ENCODE measurements around the gene ERC1.

ERC1 gene

DNA sequence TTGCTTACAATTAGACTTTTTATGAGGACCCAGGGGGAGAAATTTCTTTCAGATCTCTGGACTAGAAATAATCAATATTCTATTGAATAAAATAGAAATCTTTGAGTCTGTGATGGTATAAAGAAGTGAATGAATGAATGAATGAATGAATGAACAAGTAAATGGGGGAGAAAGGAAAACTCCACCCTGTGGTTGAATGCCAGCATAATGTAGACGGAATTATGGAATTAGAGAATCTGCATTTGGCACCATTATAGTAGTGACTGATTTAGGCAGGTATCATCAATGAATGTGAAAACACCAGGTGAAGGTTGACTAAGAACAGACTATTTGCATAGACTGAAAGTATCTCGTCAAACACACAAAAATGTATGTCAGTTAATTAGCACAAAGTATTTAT lies 468.3 kb downstream of the ERC1 start:
- Histone ChIP-seq H3K27ac (ENCODE audit: low read depth, low read length) (no peak overlapping the region), H3K4me3 (ENCODE audit: low read depth, low read length) (no peak overlapping the region), H3K36me3 (ENCODE audit: control insufficient read depth, insufficient read depth, low read length) (no peaks in the 10 kb centered on the region), H3K27me3 (ENCODE audit: control insufficient read depth, insufficient read depth, low read length) (no peaks in the 10 kb centered on the region), H3K9me3 (ENCODE audit: control insufficient read depth, insufficient read depth, low read depth, low read length) (peaks cover 5% of the 10 kb centered on the region), H3K9ac (ENCODE audit: low read length) (no peak overlapping the region), H3K4me1 (ENCODE audit: control insufficient read depth, insufficient read depth, low read length) (no peaks in the 10 kb centered on the region)

DNA sequence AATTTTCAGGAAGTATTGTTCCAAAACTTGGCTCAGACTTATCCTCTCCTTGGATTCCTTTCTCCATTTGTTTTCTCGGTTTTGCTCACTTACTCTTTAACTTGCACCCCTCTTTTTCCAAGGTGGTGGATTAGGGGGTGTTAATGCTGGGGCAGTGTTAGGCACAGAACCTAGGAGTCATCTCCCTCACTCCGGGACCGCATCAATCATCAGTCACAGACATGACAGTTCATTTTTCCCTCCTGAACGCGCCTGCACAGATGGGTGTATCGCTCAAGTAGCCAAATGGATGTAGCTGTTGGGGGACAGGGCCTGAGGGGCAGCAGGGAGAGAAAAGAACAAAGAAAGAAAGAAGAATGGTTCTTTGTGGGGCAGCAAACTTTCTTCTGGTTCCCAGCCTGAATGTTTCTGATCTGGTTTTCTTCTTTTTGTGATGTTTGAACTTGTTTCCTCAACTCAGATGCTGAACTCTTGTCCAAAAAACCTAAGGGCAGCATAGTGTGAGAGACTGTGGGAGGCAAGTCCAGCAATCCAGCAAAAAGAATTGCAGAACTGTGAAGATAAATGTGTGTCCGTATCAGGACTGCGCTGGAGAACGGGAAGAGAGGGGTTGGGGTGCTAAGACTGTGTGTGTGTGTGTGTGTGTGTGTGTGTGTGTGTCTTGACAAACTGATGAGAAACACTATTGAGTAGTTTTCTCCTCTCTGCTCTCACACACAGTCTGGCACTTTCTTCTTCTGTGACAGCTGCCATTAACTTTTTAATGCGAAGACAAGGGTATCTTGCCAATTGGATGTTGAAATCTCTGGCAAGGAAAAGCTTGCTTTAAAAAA lies 472.3 kb downstream of the ERC1 start:
- no peak overlapping the region for H3K4me3 ChIP-seq (ENCODE audit: low read depth, low read length)

DNA sequence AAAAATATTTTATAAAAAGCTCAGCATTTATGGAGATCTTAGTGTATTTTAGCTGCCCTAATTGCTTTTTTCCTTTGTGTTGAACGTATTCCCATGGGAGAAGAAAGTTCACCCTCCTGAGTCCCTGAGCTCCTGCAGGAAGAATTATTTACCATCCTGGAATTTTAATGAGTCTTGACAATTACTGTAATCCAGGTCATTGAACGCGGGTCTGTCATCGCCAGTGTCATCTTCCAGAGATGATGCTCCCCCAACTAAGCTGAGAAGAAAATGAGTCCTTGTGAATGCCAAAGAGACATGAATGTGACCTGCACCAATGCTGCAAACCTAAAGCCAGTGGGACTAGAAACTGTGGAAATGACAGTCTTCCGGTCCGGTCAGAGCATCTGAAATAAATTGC lies 473.9 kb downstream of the ERC1 start:
- Histone ChIP-seq H3K27ac (ENCODE audit: low read depth, low read length) (no peak overlapping the region), H3K9ac (ENCODE audit: low read length) (no peak overlapping the region), H3K4me3 (ENCODE audit: low read depth, low read length) (no peak overlapping the region), H3K4me1 (ENCODE audit: control insufficient read depth, insufficient read depth, low read length) (no peaks in the 10 kb centered on the region), H3K27me3 (ENCODE audit: control insufficient read depth, insufficient read depth, low read length) (no peaks in the 10 kb centered on the region), H3K36me3 (ENCODE audit: control insufficient read depth, insufficient read depth, low read length) (no peaks in the 10 kb centered on the region; the same call in 1 of the 2 replicates), H3K9me3 (ENCODE audit: control insufficient read depth, insufficient read depth, low read depth, low read length) (peaks cover 9% of the 10 kb centered on the region)

More for the DNA sequence above, 472.3 kb downstream of the ERC1 start:
- Histone ChIP-seq H3K27me3 (ENCODE audit: control insufficient read depth, insufficient read depth, low read length) (no peaks in the 10 kb centered on the region), H3K36me3 (ENCODE audit: control insufficient read depth, insufficient read depth, low read length) (no peaks in the 10 kb centered on the region; the same call in 1 of the 2 replicates), H3K27ac (ENCODE audit: low read depth, low read length) (no peak overlapping the region), H3K9ac (ENCODE audit: low read length) (no peak overlapping the region), H3K4me1 (ENCODE audit: control insufficient read depth, insufficient read depth, low read length) (no peaks in the 10 kb centered on the region), H3K9me3 (ENCODE audit: control insufficient read depth, insufficient read depth, low read depth, low read length) (peaks cover 9% of the 10 kb centered on the region)

DNA sequence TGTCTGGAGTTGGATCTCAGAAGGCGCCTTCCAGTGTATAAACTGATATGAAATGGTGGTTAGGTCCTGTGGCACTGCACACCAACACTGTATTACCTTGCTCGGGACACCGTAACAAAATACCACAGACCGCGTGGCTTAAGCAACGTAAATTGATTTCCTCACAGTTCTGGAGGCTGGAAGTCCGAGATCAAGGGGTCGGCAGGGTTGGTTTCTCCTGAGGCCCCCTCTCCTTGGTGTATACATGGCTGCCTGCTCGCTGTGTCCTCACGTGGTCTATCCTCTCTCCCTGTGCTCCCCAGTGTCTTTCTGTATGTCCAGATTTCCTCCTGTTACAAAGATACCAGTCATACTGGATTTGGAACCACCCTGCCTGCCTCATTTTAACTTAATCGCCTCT lies 475.0 kb downstream of the ERC1 start:
- Histone ChIP-seq H3K27ac (ENCODE audit: low read depth, low read length) (no peak overlapping the region), H3K9ac (ENCODE audit: low read length) (no peak overlapping the region), H3K4me1 (ENCODE audit: control insufficient read depth, insufficient read depth, low read length) (no peaks in the 10 kb centered on the region), H3K9me3 (ENCODE audit: control insufficient read depth, insufficient read depth, low read depth, low read length) (peaks cover 9% of the 10 kb centered on the region; the same call in 1 of the 2 replicates), H3K36me3 (ENCODE audit: control insufficient read depth, insufficient read depth, low read length) (no peaks in the 10 kb centered on the region; the same call in 1 of the 2 replicates), H3K4me3 (ENCODE audit: low read depth, low read length) (no peak overlapping the region), H3K27me3 (ENCODE audit: control insufficient read depth, insufficient read depth, low read length) (no peaks in the 10 kb centered on the region)

DNA sequence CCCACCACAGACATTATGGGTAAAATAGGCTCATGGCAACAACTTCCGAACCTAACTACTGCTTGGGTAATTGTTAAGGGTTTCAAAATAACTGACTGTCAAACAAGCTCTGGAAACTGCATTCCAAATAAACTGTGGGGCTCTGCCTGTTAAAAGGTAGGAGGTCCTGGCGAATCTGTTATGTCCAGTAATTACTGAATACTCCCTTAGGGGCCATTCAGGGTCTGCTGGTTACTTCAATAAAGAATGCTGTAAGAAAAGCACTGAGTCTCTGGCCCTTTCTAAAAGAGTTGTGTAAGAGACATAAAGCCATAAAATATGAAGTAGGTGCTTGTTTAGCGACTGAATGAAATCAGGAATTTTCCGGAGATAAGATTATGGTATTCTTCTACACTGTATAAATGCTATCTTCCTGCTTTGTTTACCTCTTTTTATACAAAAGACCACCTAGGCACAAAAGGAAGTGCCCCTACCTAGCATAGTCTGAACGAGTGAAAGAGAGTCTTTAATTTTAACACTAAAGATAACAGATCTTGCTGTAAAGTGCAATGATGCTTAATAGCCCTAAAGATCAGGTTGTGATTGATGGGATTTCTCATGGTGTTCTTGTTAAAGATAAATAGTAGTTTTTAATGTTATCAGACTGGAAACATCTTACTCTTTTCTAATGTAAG lies 475.6 kb downstream of the ERC1 start:
- Histone ChIP-seq H3K27me3 (ENCODE audit: control insufficient read depth, insufficient read depth, low read length) (no peaks in the 10 kb centered on the region), H3K9me3 (ENCODE audit: control insufficient read depth, insufficient read depth, low read depth, low read length) (peaks cover 10% of the 10 kb centered on the region), H3K4me1 (ENCODE audit: control insufficient read depth, insufficient read depth, low read length) (no peaks in the 10 kb centered on the region), H3K27ac (ENCODE audit: low read depth, low read length) (no peak overlapping the region), H3K4me3 (ENCODE audit: low read depth, low read length) (no peak overlapping the region), H3K9ac (ENCODE audit: low read length) (no peak overlapping the region), H3K36me3 (ENCODE audit: control insufficient read depth, insufficient read depth, low read length) (no peaks in the 10 kb centered on the region; the same call in 1 of the 2 replicates)

DNA sequence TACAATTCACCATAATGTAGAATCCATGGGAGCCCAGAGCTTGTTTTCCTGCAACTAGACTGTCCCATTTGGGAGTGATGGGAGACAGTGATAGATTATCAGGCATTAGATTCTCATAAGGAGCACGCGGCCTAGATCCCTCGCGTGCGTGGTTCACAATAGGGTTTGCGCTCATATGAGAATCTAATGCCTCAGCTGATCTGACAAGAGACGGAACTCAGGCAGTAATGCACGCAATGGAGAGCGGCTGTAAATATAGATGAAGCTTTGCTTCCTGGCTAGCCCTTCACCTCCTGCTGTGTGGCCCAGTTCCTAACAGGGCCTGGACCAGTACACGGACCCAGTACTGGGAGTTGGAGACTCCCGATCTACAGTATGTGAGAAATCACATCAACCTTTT lies 476.7 kb downstream of the ERC1 start:
- Histone ChIP-seq H3K27me3 (ENCODE audit: control insufficient read depth, insufficient read depth, low read length) (no peaks in the 10 kb centered on the region), H3K36me3 (ENCODE audit: control insufficient read depth, insufficient read depth, low read length) (no peaks in the 10 kb centered on the region; the same call in 1 of the 2 replicates), H3K4me1 (ENCODE audit: control insufficient read depth, insufficient read depth, low read length) (no peaks in the 10 kb centered on the region)

DNA sequence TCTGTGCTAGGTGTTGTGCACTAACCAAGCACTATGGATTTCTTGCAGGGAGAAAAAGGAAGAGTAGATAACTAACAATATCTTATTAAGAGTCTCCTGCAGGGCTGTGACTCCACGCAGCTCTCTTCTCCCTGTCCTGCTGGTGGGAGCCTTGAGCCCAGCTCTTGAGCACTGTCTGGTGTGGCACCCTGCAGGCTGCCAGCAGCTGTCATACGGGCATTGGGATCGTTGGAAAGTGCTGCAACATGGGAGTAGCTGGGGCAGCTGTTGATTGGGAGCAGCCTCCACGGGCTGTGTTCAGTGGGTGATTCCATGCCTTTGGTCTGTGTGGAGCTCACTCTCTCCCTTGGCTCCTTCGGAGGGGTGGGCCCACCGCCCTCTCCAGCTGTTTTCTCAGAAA lies 478.0 kb downstream of the ERC1 start:
- Histone ChIP-seq H3K9ac (ENCODE audit: low read length) (no peak overlapping the region), H3K4me1 (ENCODE audit: control insufficient read depth, insufficient read depth, low read length) (peaks cover 5% of the 10 kb centered on the region), H3K27ac (ENCODE audit: low read depth, low read length) (no peak overlapping the region), H3K27me3 (ENCODE audit: control insufficient read depth, insufficient read depth, low read length) (no peaks in the 10 kb centered on the region), H3K36me3 (ENCODE audit: control insufficient read depth, insufficient read depth, low read length) (no peaks in the 10 kb centered on the region; the same call in 1 of the 2 replicates), H3K9me3 (ENCODE audit: control insufficient read depth, insufficient read depth, low read depth, low read length) (peaks cover 13% of the 10 kb centered on the region), H3K4me3 (ENCODE audit: low read depth, low read length) (no peak overlapping the region)

More for the DNA sequence above, 476.7 kb downstream of the ERC1 start:
- H3K9ac ChIP-seq (ENCODE audit: low read length) = no peak overlapping the region
- H3K27ac ChIP-seq (ENCODE audit: low read depth, low read length) = no peak overlapping the region
- peaks cover 13% of the 10 kb centered on the region for H3K9me3 ChIP-seq (ENCODE audit: control insufficient read depth, insufficient read depth, low read depth, low read length)
- no peak overlapping the region for H3K4me3 ChIP-seq (ENCODE audit: low read depth, low read length)

DNA sequence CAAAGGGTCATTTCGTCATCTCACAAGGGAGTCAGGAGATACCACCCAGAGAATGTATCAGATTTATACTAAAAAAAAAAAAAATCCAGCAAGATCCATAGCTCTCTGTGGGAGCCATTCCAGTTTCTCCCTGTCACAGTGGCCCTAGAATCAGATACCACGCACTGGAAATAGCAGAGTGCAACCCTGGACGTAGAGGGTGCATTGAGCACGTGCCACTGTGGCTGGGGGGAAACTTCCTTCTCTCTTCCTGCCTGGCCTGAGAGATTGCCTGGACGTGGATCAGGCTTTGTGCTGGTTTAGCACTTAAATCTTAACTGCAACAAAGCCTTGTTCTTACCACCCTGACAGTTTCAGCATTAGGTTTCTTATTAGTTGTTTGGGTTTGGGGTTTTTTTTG lies 479.0 kb downstream of the ERC1 start:
- Histone ChIP-seq H3K9ac (ENCODE audit: low read length) (no peak overlapping the region), H3K9me3 (ENCODE audit: control insufficient read depth, insufficient read depth, low read depth, low read length) (peaks cover 13% of the 10 kb centered on the region), H3K36me3 (ENCODE audit: control insufficient read depth, insufficient read depth, low read length) (no peaks in the 10 kb centered on the region; the same call in 1 of the 2 replicates), H3K4me1 (ENCODE audit: control insufficient read depth, insufficient read depth, low read length) (peaks cover 15% of the 10 kb centered on the region), H3K27ac (ENCODE audit: low read depth, low read length) (no peak overlapping the region), H3K27me3 (ENCODE audit: control insufficient read depth, insufficient read depth, low read length) (no peaks in the 10 kb centered on the region), H3K4me3 (ENCODE audit: low read depth, low read length) (no peak overlapping the region)

DNA sequence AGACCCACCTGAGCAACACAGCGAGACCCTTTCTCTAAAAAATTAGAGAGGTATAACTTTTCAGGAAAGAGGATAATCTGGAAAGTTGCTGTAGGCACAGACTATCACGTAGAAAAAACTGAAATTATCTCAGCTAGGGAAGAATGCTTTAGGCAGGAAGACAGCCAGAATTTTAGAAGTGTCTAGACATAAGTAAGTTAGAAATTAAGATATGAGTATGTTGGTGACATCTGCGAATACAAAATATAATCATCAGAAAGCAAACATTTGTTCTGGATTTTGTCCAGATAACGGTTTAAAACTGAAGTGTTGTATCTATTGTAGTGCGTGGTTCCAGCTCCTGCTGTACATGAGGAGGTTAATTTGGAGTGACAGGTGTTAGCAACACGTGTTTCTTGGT lies 480.2 kb downstream of the ERC1 start:
- Histone ChIP-seq H3K36me3 (ENCODE audit: control insufficient read depth, insufficient read depth, low read length) (no peaks in the 10 kb centered on the region), H3K27ac (ENCODE audit: low read depth, low read length) (no peak overlapping the region), H3K4me1 (ENCODE audit: control insufficient read depth, insufficient read depth, low read length) (peaks cover 15% of the 10 kb centered on the region)

DNA sequence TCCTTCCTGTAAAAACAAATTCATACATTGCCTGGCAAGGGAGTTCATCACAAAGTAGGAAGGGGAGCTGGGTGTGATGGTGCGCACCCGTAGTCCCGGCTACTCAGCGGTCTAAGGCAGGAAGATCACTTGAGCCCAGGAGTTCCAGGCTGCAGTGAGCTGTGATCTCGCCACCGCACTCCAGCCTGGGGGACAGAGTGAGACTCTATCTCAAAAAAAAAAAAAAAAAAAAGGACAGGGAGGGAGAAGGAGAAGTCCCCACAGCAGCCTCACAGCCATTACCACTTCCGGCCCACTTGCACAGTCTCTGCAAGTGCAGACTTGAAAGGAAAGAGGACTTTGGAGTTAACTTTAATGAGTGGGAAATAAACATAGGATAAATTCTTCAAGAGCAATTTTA lies 482.4 kb downstream of the ERC1 start:
- H3K27ac ChIP-seq (ENCODE audit: low read depth, low read length) = no peak overlapping the region
- no peak overlapping the region for H3K4me3 ChIP-seq (ENCODE audit: low read depth, low read length)
- no peaks in the 10 kb centered on the region for H3K36me3 ChIP-seq (ENCODE audit: control insufficient read depth, insufficient read depth, low read length)
- no peaks in the 10 kb centered on the region for H3K27me3 ChIP-seq (ENCODE audit: control insufficient read depth, insufficient read depth, low read length)
- peaks cover 9% of the 10 kb centered on the region for H3K9me3 ChIP-seq (ENCODE audit: control insufficient read depth, insufficient read depth, low read depth, low read length)
- no peak overlapping the region for H3K9ac ChIP-seq (ENCODE audit: low read length)
- H3K4me1 ChIP-seq (ENCODE audit: control insufficient read depth, insufficient read depth, low read length) = peaks cover 15% of the 10 kb centered on the region

More for the DNA sequence above, 480.2 kb downstream of the ERC1 start:
- H3K4me3 ChIP-seq (ENCODE audit: low read depth, low read length) = no peak overlapping the region
- H3K27me3 ChIP-seq (ENCODE audit: control insufficient read depth, insufficient read depth, low read length) = no peaks in the 10 kb centered on the region
- H3K9me3 ChIP-seq (ENCODE audit: control insufficient read depth, insufficient read depth, low read depth, low read length) = peaks cover 9% of the 10 kb centered on the region
- no peak overlapping the region for H3K9ac ChIP-seq (ENCODE audit: low read length)

DNA sequence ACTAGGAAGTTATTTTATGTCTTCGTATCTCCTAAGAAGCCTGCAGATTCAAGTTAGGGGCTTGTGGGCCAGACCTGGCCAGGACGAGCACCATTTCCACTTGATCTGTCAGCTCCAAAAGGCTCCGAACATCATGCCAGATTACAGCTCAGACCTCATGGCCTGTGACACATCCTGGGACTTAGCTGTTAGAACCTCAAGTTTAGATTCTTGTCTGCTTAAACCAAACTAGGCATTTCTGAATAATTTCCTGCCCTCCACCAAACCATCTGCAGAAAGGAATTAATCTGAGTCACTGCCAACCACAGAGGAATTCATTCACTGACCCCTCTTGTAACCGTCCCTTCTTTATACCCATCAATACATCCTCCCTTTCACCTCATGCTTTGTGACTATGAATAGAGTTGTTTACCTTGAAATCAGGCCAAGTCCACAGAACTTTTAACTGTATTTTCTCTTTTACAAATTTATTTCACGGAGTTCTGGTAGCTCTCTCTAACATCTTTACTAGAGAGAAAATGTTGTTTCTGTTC lies 483.1 kb downstream of the ERC1 start:
- no peaks in the 10 kb centered on the region for H3K27me3 ChIP-seq (ENCODE audit: control insufficient read depth, insufficient read depth, low read length)
- H3K9ac ChIP-seq (ENCODE audit: low read length) = no peak overlapping the region
- H3K27ac ChIP-seq (ENCODE audit: low read depth, low read length) = no peak overlapping the region
- H3K4me1 ChIP-seq (ENCODE audit: control insufficient read depth, insufficient read depth, low read length) = peaks cover 15% of the 10 kb centered on the region
- H3K4me3 ChIP-seq (ENCODE audit: low read depth, low read length) = no peak overlapping the region
- H3K36me3 ChIP-seq (ENCODE audit: control insufficient read depth, insufficient read depth, low read length) = no peaks in the 10 kb centered on the region
- H3K9me3 ChIP-seq (ENCODE audit: control insufficient read depth, insufficient read depth, low read depth, low read length) = peaks cover 9% of the 10 kb centered on the region

Measured in HUES6 (cell line).